HEK293 (cell line): Measurements from ENCODE around the gene SAMD4A.

ENCODE experiments used
- EGR2 ChIP-seq: fragments of 450-650 bp; formaldehyde crosslinking; IDR thresholded peaks from 2 replicates; pipeline ENCODE4 v1.5.1; 2016; ENCODE audit warnings: low read depth, missing biosample characterization, missing genetic modification characterization
- GFI1B ChIP-seq: fragments of 450-650 bp; formaldehyde crosslinking; IDR thresholded peaks from 2 replicates; pipeline ENCODE4 v1.5.1; 2016; ENCODE audit warnings: missing biosample characterization, missing genetic modification characterization
- GLI2 ChIP-seq: fragments of 450-650 bp; formaldehyde crosslinking; IDR thresholded peaks from 2 replicates; pipeline ENCODE4; 2017; ENCODE audit warnings: missing biosample characterization, missing genetic modification characterization, low read depth, borderline replicate concordance
- IKZF3 ChIP-seq: fragments of 450-650 bp; IDR thresholded peaks from 2 replicates; pipeline ENCODE4 v1.5.0; 2018; ENCODE audit warnings: missing biosample characterization, mild to moderate bottlenecking, missing genetic modification characterization, moderate library complexity
- KLF17 ChIP-seq: fragments of 450-650 bp; formaldehyde crosslinking; IDR thresholded peaks from 2 replicates; pipeline ENCODE4 v1.5.1; 2016; ENCODE audit warnings: missing biosample characterization, missing genetic modification characterization
- MZF1 ChIP-seq: fragments of 450-650 bp; formaldehyde crosslinking; IDR thresholded peaks from 2 replicates; pipeline ENCODE4 v1.5.1; 2017; ENCODE audit warnings: missing biosample characterization, missing genetic modification characterization, borderline replicate concordance
- OSR2 ChIP-seq: fragments of 450-650 bp; formaldehyde crosslinking; IDR thresholded peaks from 2 replicates; pipeline ENCODE4 v1.5.1; 2016; ENCODE audit warnings: missing biosample characterization, missing genetic modification characterization
- PRDM1 ChIP-seq: fragments of 450-650 bp; formaldehyde crosslinking; IDR thresholded peaks from 2 replicates; pipeline ENCODE4; 2016; ENCODE audit warnings: missing biosample characterization, missing genetic modification characterization
- SALL2 ChIP-seq: fragments of 450-650 bp; formaldehyde crosslinking; IDR thresholded peaks from 2 replicates; pipeline ENCODE4 v1.5.0; 2017; ENCODE audit warnings: missing biosample characterization, mild to moderate bottlenecking, missing genetic modification characterization, borderline replicate concordance
- SCRT2 ChIP-seq: fragments of 450-650 bp; formaldehyde crosslinking; IDR thresholded peaks from 2 replicates; pipeline ENCODE4 v1.5.1; 2016; ENCODE audit warnings: missing biosample characterization, missing genetic modification characterization
- SETDB1 ChIP-seq: IDR thresholded peaks from one replicate; pipeline ENCODE4 v1.6.1; 2017; ENCODE audit warnings: mild to moderate bottlenecking, low read length, moderate library complexity, mixed read lengths; ENCODE audit not compliant: insufficient read length
- SP3 ChIP-seq: fragments of 450-650 bp; formaldehyde crosslinking; IDR thresholded peaks from 2 replicates; pipeline ENCODE4 v1.5.1; 2016; ENCODE audit warnings: missing biosample characterization, missing genetic modification characterization
- TRIM28 ChIP-seq: IDR thresholded peaks from 2 replicates; pipeline ENCODE4 v1.6.1; 2011; ENCODE audit warnings: low read length, control low read depth, borderline replicate concordance
- ZBTB11 ChIP-seq: fragments of 450-650 bp; formaldehyde crosslinking; conservative IDR thresholded peaks from 2 replicates; pipeline ENCODE4 v1.5.1; 2016; ENCODE audit warnings: low read depth, missing biosample characterization, missing genetic modification characterization
- ZNF121 ChIP-seq: fragments of 450-650 bp; formaldehyde crosslinking; IDR thresholded peaks from 2 replicates; pipeline ENCODE4 v1.5.1; 2016; ENCODE audit warnings: missing biosample characterization, missing genetic modification characterization
- ZNF138 ChIP-seq: fragments of 450-650 bp; formaldehyde crosslinking; IDR thresholded peaks from 2 replicates; pipeline ENCODE4 v1.5.1; 2016; ENCODE audit warnings: missing biosample characterization, missing genetic modification characterization, borderline replicate concordance
- ZNF175 ChIP-seq: fragments of 450-650 bp; formaldehyde crosslinking; IDR thresholded peaks from 2 replicates; pipeline ENCODE4 v1.5.1; 2016; ENCODE audit warnings: missing biosample characterization, missing genetic modification characterization
- ZNF221 ChIP-seq: fragments of 450-650 bp; formaldehyde crosslinking; IDR thresholded peaks from 2 replicates; pipeline ENCODE4 v1.5.1; 2017; ENCODE audit warnings: missing biosample characterization, missing genetic modification characterization, borderline replicate concordance
- ZNF248 ChIP-seq: fragments of 450-650 bp; formaldehyde crosslinking; IDR thresholded peaks from 2 replicates; pipeline ENCODE4 v1.5.1; 2017; ENCODE audit warnings: missing biosample characterization, missing genetic modification characterization
- ZNF280C ChIP-seq: fragments of 450-650 bp; formaldehyde crosslinking; IDR thresholded peaks from 2 replicates; pipeline ENCODE4 v1.5.1; 2016; ENCODE audit warnings: missing biosample characterization, missing genetic modification characterization
- ZNF426 ChIP-seq: fragments of 450-650 bp; formaldehyde crosslinking; IDR thresholded peaks from 2 replicates; pipeline ENCODE4 v1.5.1; 2017; ENCODE audit warnings: missing biosample characterization, missing genetic modification characterization, mild to moderate bottlenecking, inconsistent platforms, moderate library complexity
- ZNF449 ChIP-seq: fragments of 450-650 bp; formaldehyde crosslinking; IDR thresholded peaks from 2 replicates; pipeline ENCODE4 v1.5.1; 2017; ENCODE audit warnings: missing biosample characterization, mild to moderate bottlenecking, missing genetic modification characterization, moderate library complexity
- ZNF501 ChIP-seq: fragments of 450-650 bp; formaldehyde crosslinking; IDR thresholded peaks from 2 replicates; pipeline ENCODE4 v1.5.1; 2016; ENCODE audit warnings: missing biosample characterization, missing genetic modification characterization
- ZNF510 ChIP-seq: fragments of 450-650 bp; formaldehyde crosslinking; IDR thresholded peaks from 2 replicates; pipeline ENCODE4 v1.5.1; 2018; ENCODE audit warnings: mild to moderate bottlenecking, missing genetic modification characterization, missing biosample characterization; ENCODE audit not compliant: insufficient replicate concordance
- ZNF621 ChIP-seq: fragments of 450-650 bp; formaldehyde crosslinking; IDR thresholded peaks from 2 replicates; pipeline ENCODE4 v1.5.1; 2017; ENCODE audit warnings: missing biosample characterization, missing genetic modification characterization
- ZNF624 ChIP-seq: fragments of 450-650 bp; formaldehyde crosslinking; IDR thresholded peaks from 2 replicates; pipeline ENCODE4 v1.5.1; 2017; ENCODE audit warnings: missing biosample characterization, missing genetic modification characterization
- ZNF629 ChIP-seq: fragments of 450-650 bp; formaldehyde crosslinking; IDR thresholded peaks from 2 replicates; pipeline ENCODE4 v1.5.1; 2017; ENCODE audit warnings: missing biosample characterization, missing genetic modification characterization
- ZNF677 ChIP-seq: fragments of 450-650 bp; IDR thresholded peaks from 2 replicates; pipeline ENCODE4 v1.5.0; 2018; ENCODE audit warnings: missing biosample characterization, mild to moderate bottlenecking, missing genetic modification characterization, moderate library complexity
- ZNF747 ChIP-seq: fragments of 450-650 bp; formaldehyde crosslinking; IDR thresholded peaks from 2 replicates; pipeline ENCODE4 v1.5.1; 2016; ENCODE audit warnings: missing biosample characterization, missing genetic modification characterization
- ZNF76 ChIP-seq: fragments of 450-650 bp; formaldehyde crosslinking; IDR thresholded peaks from 2 replicates; pipeline ENCODE4; 2016; ENCODE audit warnings: low read depth, missing biosample characterization, missing genetic modification characterization, borderline replicate concordance
- ZNF791 ChIP-seq: fragments of 450-650 bp; formaldehyde crosslinking; IDR thresholded peaks from 2 replicates; pipeline ENCODE4 v1.5.1; 2016; ENCODE audit warnings: missing biosample characterization, missing genetic modification characterization

The SAMD4A gene

GRCh38 chr14:54565785-54566409 is 1.0 kb upstream of the SAMD4A start (continued):
- TF ChIP-seq ZBTB11 (peak; percentile 78), ZNF449 (tag by site-specific recombination) (peak; percentile 40; the same call in 1 of the 2 replicates), ZNF621 (tag by site-specific recombination) (no peak), TRIM28 (no peak), ZNF747 (tag by site-specific recombination) (no peak), MZF1 (tag by site-specific recombination) (peak; percentile 58; the same call in 1 of the 2 replicates), ZNF175 (tag by site-specific recombination) (no peak), ZNF677 (tag by site-specific recombination) (no peak), ZNF248 (tag by site-specific recombination) (no peak), ZNF221 (tag by site-specific recombination) (no peak), ZNF791 (no peak), ZNF629 (tag by site-specific recombination) (peak; percentile 77), ZNF138 (tag by site-specific recombination) (no peak), SCRT2 (no peak), SP3 (tag by site-specific recombination) (peak; percentile 64), PRDM1 (no peak), SETDB1 (no peak), IKZF3 (peak; percentile 12; the same call in 1 of the 2 replicates), GFI1B (tag by site-specific recombination) (no peak), GLI2 (tag by site-specific recombination) (no peak), ZNF121 (tag by site-specific recombination) (no peak), ZNF280C (no peak), ZNF426 (no peak), EGR2 (tag by site-specific recombination) (no peak), ZNF76 (tag by site-specific recombination) (peak; percentile 15; the same call in 1 of the 2 replicates), OSR2 (tag by site-specific recombination) (peak; percentile 34), ZNF510 (tag by site-specific recombination) (no peak), KLF17 (tag by site-specific recombination) (no peak; the same call in 1 of the 2 replicates), ZNF624 (tag by site-specific recombination) (no peak), ZNF501 (no peak), SALL2 (tag by site-specific recombination) (no peak)
